Activated CD4-positive, alpha-beta memory T cell treated with anti-CD3 and anti-CD28 coated beads for 36 hours (primary cell): ENCODE data around the gene GALNT2. TPM values are rescaled to one million over a fixed set of nuclear protein-coding genes. Genes with fewer than 3 reads are reported as not detected.

Source experiments
- CTCF ChIA-PET: fragments of 350-600 bp; sonication (Branson Sonifier 250); formaldehyde crosslinking; loops from one replicate; lab custom pipeline; 2021; ENCODE audit warnings: antibody characterized with exemption, inconsistent platforms; lab: Charles Lee
- POLR2A ChIA-PET: fragments of 350-600 bp; sonication (Branson Sonifier 250); formaldehyde crosslinking; loops from one replicate; lab custom pipeline; 2021; ENCODE audit warnings: antibody characterized with exemption; lab: Charles Lee
- DNase-seq: peaks from one replicate; pipeline ENCODE4 v3.0.0-alpha.2; 2020
- H3K27ac Mint-ChIP-seq: one replicate; pipeline ENCODE4 v1.8.0; 2021; ENCODE audit warnings: mixed read lengths
- H3K27me3 Mint-ChIP-seq: one replicate; pipeline ENCODE4 v1.8.0; 2021; ENCODE audit warnings: mixed read lengths
- H3K36me3 Mint-ChIP-seq: one replicate; pipeline ENCODE4 v1.8.0; 2021; ENCODE audit warnings: mixed read lengths
- H3K4me1 Mint-ChIP-seq: one replicate; pipeline ENCODE4 v1.8.0; 2021; ENCODE audit warnings: low read depth, mixed read lengths
- H3K4me3 Mint-ChIP-seq: one replicate; pipeline ENCODE4 v1.8.0; 2021; ENCODE audit warnings: mild to moderate bottlenecking, mixed read lengths
- H3K9me3 Mint-ChIP-seq: one replicate; pipeline ENCODE4 v1.8.0; 2021; ENCODE audit warnings: mixed read lengths
- intact Hi-C: fragments of 100-400 bp; cut with micrococcal nuclease; formaldehyde crosslinking; loops from one replicate; pipeline ENCODE4 v1.15.1; 2023
- total RNA-seq, 2 experiments: library from RNA; stranded (reverse); gene quantifications; one replicate each; pipeline ENCODE4 v1.2.3, GENCODE V29; 2021

GALNT2 gene
- total RNA-seq, 2 experiments from 2014 or later = 49.5 to 51.0 TPM

DNA sequence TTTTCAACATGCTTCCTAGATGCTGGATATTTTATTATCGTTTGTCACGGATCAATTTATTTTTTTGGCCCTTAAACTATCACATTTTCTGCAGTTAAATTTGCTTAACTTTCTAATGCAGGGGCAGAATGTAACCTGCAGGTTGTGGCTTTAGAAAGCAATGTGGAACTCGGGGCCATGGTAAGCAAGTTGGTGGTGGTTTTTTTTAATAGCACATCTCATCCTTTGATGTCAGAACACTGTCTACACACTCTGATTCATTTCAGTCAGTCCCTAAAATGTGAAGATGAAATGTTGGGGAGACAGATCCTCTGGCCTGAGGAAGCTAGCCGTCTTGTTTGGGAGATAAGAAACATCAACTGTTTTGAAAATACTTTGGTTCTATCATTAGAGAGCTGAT is 89.5 kb downstream of the GALNT2 start:
- H3K4me1 Mint-ChIP-seq = peaks cover 29% of the 10 kb centered on the region

GRCh38 chr1:230157420-230158390 is 90.7 kb downstream of the GALNT2 start:
- H3K27me3 Mint-ChIP-seq = no peaks in the 10 kb centered on the region
- DNase-seq = no peak
- H3K9me3 Mint-ChIP-seq = no peaks in the 10 kb centered on the region
- no peak overlapping the region for H3K27ac Mint-ChIP-seq
- intact Hi-C loops = no loop called here
- CTCF ChIA-PET = interaction anchor here (1.4 to 1.6 kb wide), 2 partner anchors 9 kb away, joined by 6 to 7 read pairs; no protein-coding TSS in a partner anchor
- no peak overlapping the region for H3K4me3 Mint-ChIP-seq
- H3K4me1 Mint-ChIP-seq = peaks cover 31% of the 10 kb centered on the region
- no peaks in the 10 kb centered on the region for H3K36me3 Mint-ChIP-seq
- POLR2A ChIA-PET = no interaction called here

More for the DNA sequence above, 89.5 kb downstream of the GALNT2 start:
- intact Hi-C loops = no loop called here
- DNase-seq = no peak
- no peaks in the 10 kb centered on the region for H3K27me3 Mint-ChIP-seq
- ChIA-PET POLR2A (no interaction called here), CTCF (interaction anchor here (1.4 kb wide), 1 partner anchor 10 kb away, joined by 7 read pairs; no protein-coding TSS in a partner anchor)
- no peaks in the 10 kb centered on the region for H3K9me3 Mint-ChIP-seq
- H3K36me3 Mint-ChIP-seq = no peaks in the 10 kb centered on the region
- H3K27ac Mint-ChIP-seq = no peak overlapping the region
- no peak overlapping the region for H3K4me3 Mint-ChIP-seq

DNA sequence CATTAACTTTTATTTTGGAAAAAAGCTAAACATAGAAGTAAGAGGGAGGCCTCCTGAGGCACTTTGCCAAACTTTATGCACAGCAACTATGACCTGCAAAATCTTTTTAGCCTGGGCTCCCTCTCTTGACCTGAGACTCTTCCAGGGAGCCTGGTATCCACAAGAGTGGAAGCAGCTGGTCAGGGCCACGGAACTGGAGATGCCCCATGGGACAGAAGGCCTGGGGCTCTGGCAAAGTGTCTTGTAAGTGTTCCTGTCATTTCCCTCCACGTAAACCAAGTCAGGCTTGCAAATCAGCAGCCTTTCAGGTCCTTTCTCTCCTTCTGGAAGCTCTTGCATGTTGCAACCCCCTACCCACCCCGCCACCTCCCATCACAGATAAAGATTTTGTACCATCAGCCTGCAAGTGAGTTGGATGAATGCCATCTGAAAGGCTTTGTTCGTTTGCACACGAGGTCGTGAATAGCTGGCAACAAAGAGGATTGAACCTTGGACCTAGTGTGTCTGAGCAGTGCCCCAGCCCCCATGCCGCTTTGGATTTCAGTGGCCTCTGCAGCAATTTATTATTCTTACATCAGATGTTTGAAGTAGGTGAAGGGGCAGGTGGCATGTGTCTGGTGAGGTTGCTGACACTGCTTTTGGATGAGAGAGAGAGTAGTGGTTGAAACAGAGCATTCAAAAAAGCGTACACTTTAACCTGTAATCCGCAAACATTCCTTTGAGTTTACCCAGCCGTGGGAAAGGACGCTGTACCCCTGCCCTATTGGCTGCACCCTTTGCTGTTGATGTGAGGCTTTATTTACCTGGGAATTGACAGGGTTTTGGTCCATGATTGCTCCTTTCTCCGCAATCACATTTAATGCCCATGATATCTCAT is 91.6 kb downstream of the GALNT2 start:
- CTCF ChIA-PET = interaction anchor here (0.6 to 1.6 kb wide), 2 partner anchors 8 to 109 kb away, joined by 3 to 6 read pairs; no protein-coding TSS in a partner anchor
- Mint-ChIP-seq H3K36me3 (no peaks in the 10 kb centered on the region), H3K27ac (no peak overlapping the region), H3K4me1 (peaks cover 29% of the 10 kb centered on the region), H3K27me3 (no peaks in the 10 kb centered on the region), H3K9me3 (no peaks in the 10 kb centered on the region), H3K4me3 (no peak overlapping the region)
- POLR2A ChIA-PET = no interaction called here
- intact Hi-C loops = no loop called here
- no peak for DNase-seq

GRCh38 chr1:230159580-230159979 is 92.5 kb downstream of the GALNT2 start:
- ChIA-PET CTCF (interaction anchor here (0.7 kb wide), 1 partner anchor 136 kb away, joined by 3 read pairs; no protein-coding TSS in a partner anchor), POLR2A (no interaction called here)
- no peaks in the 10 kb centered on the region for H3K36me3 Mint-ChIP-seq
- H3K27me3 Mint-ChIP-seq = no peaks in the 10 kb centered on the region
- peaks cover 26% of the 10 kb centered on the region for H3K4me1 Mint-ChIP-seq
- DNase-seq = no peak
- no peak overlapping the region for H3K27ac Mint-ChIP-seq
- intact Hi-C loops = no loop called here
- H3K4me3 Mint-ChIP-seq = no peak overlapping the region
- no peaks in the 10 kb centered on the region for H3K9me3 Mint-ChIP-seq

- Mint-ChIP-seq H3K4me3 (no peak overlapping the region), H3K36me3 (no peaks in the 10 kb centered on the region), H3K9me3 (no peaks in the 10 kb centered on the region), H3K27ac (no peak overlapping the region), H3K27me3 (no peaks in the 10 kb centered on the region), H3K4me1 (peaks cover 20% of the 10 kb centered on the region)
- intact Hi-C loops = no loop called here
- CTCF ChIA-PET = no interaction called here
- POLR2A ChIA-PET = interaction anchor here (0.9 kb wide), 1 partner anchor 100 kb away, joined by 3 read pairs; no protein-coding TSS in a partner anchor
- no peak for DNase-seq
Observed at GRCh38 chr1:230160957-230161771, 94.1 kb downstream of the GALNT2 start.

DNA sequence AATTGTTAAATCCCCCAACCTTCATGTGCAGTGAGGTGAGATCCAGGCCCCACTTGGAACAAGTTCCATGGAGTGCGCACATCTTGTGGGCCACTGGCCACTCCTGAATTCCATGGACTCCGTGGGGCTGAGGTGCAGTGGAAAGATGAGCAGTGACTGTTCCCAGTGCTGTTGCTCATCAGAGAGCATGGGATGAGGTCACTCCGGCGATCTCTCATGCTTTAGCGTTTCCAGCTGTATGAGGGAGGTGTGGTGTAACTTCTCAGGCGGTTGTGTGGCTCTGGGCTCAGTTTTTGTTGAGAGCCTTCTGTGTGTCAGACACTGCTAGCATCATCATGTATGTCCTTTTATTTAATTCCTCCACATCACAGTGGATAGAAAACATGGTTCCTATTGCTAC is 96.2 kb downstream of the GALNT2 start:
- POLR2A ChIA-PET = no interaction called here
- DNase-seq = no peak
- peaks cover 24% of the 10 kb centered on the region for H3K4me1 Mint-ChIP-seq
- no peak overlapping the region for H3K27ac Mint-ChIP-seq
- H3K36me3 Mint-ChIP-seq = no peaks in the 10 kb centered on the region
- intact Hi-C loops = no loop called here
- H3K9me3 Mint-ChIP-seq = no peaks in the 10 kb centered on the region
- H3K4me3 Mint-ChIP-seq = no peak overlapping the region
- CTCF ChIA-PET = no interaction called here
- H3K27me3 Mint-ChIP-seq = no peaks in the 10 kb centered on the region

- intact Hi-C loops = no loop called here
- ChIA-PET CTCF (no interaction called here), POLR2A (no interaction called here)
- H3K27me3 Mint-ChIP-seq = no peaks in the 10 kb centered on the region
- no peak for DNase-seq
- H3K4me3 Mint-ChIP-seq = no peak overlapping the region
- peaks cover 24% of the 10 kb centered on the region for H3K4me1 Mint-ChIP-seq
- H3K9me3 Mint-ChIP-seq = no peaks in the 10 kb centered on the region
- H3K27ac Mint-ChIP-seq = no peak overlapping the region
- no peaks in the 10 kb centered on the region for H3K36me3 Mint-ChIP-seq
Observed at GRCh38 chr1:230163719-230164118, 96.7 kb downstream of the GALNT2 start.

GRCh38 chr1:230165536-230165935 is 98.5 kb downstream of the GALNT2 start:
- POLR2A ChIA-PET = no interaction called here
- intact Hi-C loops = loop anchor here (5.0 kb wide), 2 partner anchors 58 to 142 kb away; no protein-coding TSS in a partner anchor
- CTCF ChIA-PET = interaction anchor here (1.5 to 3.1 kb wide), 4 partner anchors 11 to 505 kb away, joined by 4 to 21 read pairs (median 7); no protein-coding TSS in a partner anchor
- no peak overlapping the region for H3K4me3 Mint-ChIP-seq
- H3K4me1 Mint-ChIP-seq = peaks cover 39% of the 10 kb centered on the region
- no peaks in the 10 kb centered on the region for H3K27me3 Mint-ChIP-seq
- no peak overlapping the region for H3K27ac Mint-ChIP-seq
- no peaks in the 10 kb centered on the region for H3K9me3 Mint-ChIP-seq
- peaks cover under 1% of the 10 kb centered on the region for H3K36me3 Mint-ChIP-seq
- no peak for DNase-seq

GRCh38 chr1:230166366-230167132 is 99.5 kb downstream of the GALNT2 start:
- H3K9me3 Mint-ChIP-seq = no peaks in the 10 kb centered on the region
- ChIA-PET POLR2A (interaction anchor here (0.6 kb wide), 2 partner anchors 43 to 911 kb away, joined by 3 to 4 read pairs; no protein-coding TSS in a partner anchor), CTCF (interaction anchor here (0.6 to 3.1 kb wide), 36 partner anchors 8 to 1422 kb away, joined by 3 to 21 read pairs (median 4); no protein-coding TSS in a partner anchor)
- intact Hi-C loops = loop anchor here (1.0 to 5.0 kb wide), 5 partner anchors 59 to 505 kb away; partner anchors contain the start of gene GALNT2
- H3K27ac Mint-ChIP-seq = peak overlapping the region; percentile 46
- H3K36me3 Mint-ChIP-seq = peaks cover 2% of the 10 kb centered on the region
- H3K4me1 Mint-ChIP-seq = peaks cover 36% of the 10 kb centered on the region
- no peak for DNase-seq
- no peak overlapping the region for H3K4me3 Mint-ChIP-seq
- H3K27me3 Mint-ChIP-seq = no peaks in the 10 kb centered on the region

DNA sequence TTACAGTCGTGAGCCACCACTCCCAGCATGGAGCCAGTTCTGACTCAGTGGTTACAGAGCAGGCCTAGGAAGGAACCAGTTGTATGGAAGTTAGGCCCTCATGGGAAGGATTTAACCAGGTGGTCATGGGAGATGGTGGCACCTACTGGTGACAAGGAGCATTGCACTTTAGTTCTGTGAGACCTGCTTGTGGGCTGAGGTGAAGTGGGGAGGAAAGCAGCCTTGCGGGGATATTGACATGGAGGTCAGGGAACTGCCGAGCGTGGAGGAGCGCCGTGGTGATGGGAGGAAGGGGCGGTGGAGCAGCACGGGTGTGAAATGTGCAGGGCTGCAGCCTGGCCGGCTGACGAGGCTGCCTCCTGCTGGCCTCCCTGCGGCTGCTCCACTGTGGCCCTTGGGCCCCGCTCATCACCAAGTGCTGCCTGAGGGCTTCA is 100.4 kb downstream of the GALNT2 start:
- no peaks in the 10 kb centered on the region for H3K27me3 Mint-ChIP-seq
- intact Hi-C loops = loop anchor here (1.0 to 5.0 kb wide), 5 partner anchors 60 to 506 kb away; partner anchors contain the start of gene GALNT2
- H3K27ac Mint-ChIP-seq = no peak overlapping the region
- H3K9me3 Mint-ChIP-seq = no peaks in the 10 kb centered on the region
- peak; percentile 55 for DNase-seq
- H3K36me3 Mint-ChIP-seq = peaks cover 2% of the 10 kb centered on the region
- H3K4me3 Mint-ChIP-seq = no peak overlapping the region
- peaks cover 34% of the 10 kb centered on the region for H3K4me1 Mint-ChIP-seq
- POLR2A ChIA-PET = no interaction called here
- CTCF ChIA-PET = interaction anchor here (0.6 to 3.1 kb wide), 32 partner anchors 9 to 507 kb away, joined by 3 to 21 read pairs (median 5); no protein-coding TSS in a partner anchor
